ENCODE results near the gene SND1.
"Not testable (repeated sequence)": the region's sequence is repeated elsewhere in the genome, so short reads cannot be mapped to it uniquely, and the experiment has no call there.

Gene SND1

DNA sequence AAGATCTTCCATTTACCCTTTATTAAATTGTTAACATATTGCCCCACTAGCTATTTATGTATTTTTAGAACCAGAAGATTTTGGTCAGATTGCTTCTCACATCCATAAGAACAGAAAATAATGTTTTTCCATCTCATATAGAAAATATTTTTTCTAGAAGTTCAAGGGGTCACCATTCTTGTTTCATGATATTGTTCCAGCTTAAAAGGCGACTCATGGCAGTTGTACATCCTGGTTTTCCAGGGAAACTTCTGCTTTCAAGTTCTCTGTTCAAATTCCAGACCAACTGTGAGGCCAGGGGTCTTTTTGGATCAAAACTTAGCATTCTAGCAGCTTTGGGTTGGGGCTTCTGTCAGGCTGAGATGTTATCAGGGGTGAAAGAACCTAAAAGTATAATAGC lies 294.9 kb downstream of the SND1 start:
- DNase-seq, result no peak

DNA sequence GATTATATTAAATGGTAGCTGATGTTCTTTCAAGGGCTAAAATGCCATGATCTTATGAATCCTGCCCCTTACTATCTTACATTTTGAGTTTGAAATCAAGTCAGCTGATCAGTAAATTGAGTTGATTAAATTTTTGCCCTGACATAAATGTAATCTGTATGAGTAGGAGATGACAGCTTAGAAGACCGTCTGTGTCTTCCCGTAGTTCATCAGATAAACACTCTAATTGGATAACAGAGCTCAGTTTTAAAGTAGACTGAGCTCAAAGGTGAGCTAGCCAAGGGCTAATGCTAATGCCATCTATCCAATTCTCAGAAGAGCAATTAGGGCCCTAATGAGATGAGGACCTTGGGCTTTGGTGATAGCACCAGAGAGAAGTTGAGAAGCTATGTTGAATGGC lies 296.3 kb downstream of the SND1 start:
- no peak for DNase-seq

DNA sequence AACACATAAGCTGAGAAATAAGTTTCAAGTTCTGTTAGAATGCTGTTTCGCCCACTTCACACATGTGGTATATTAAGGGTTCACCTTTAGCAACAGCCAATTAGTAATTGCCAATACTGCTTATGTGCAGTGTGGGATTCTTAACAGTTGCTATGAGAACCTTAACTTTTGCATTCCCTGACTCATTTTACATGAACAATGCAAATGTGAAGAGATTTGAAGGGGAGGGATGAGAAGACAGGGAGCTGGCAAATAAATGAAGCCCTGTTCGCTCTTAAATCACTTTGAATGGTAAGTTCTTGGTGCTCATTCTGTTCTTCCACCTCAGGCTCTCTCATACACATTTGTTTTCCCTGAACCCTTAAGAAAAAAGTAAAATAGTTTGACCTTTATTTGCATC lies 296.9 kb downstream of the SND1 start:
- no peak for DNase-seq

DNA sequence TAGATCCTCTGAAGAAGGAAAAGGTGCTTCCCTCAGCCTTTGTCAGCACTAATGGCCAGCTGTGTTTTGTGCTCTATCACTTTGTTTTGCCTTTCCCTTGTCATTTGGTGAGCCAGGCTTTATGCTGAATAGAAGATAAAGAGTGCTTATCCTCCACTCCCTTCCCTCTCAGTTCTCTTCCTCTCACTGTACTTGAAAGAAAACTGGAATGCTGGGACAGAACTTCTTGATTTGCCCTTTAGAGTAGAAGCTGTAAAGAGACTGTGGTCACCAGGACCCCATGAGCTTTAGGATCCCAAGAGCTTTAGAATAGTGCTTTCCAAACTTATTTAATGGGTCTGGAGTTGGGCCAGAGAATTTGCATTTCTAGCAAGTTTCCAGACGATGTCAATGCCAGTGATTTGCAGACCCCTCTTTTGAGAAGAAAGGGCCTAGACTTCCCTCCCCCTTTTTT lies 297.8 kb downstream of the SND1 start:
- DNase-seq, result no peak

DNA sequence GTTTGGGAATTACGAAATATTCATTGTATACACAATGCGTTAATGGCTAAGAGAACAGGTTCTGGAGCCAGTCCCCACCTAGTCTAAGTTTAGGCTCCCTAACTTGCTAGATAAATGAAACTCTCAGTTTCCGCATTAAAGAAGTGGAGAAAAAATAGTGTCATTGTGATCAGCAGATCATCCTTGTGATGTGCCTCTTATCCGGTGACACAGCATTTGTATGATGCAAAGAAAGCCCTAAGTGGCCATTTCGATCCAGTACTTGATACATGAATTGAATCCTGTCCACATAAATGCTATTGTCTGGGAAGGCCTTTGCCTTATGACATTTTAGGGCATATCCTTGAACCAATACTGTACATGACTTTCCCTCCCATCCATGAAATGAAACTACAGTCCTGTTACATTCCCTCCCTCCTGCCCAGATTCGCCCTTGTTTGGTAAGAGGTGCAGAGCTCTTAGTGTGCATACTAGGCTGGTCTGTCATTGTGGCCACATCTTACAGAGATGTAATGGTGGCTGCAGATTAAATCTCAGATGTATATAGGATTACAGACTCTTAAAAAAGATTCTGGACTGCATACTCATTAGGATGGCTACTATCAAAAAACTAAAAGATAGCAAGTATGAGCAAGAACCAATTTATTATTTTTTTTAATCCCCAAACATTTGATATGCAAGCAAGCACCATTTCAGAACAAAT lies 298.4 kb downstream of the SND1 start:
- DNase-seq, result no peak

DNA sequence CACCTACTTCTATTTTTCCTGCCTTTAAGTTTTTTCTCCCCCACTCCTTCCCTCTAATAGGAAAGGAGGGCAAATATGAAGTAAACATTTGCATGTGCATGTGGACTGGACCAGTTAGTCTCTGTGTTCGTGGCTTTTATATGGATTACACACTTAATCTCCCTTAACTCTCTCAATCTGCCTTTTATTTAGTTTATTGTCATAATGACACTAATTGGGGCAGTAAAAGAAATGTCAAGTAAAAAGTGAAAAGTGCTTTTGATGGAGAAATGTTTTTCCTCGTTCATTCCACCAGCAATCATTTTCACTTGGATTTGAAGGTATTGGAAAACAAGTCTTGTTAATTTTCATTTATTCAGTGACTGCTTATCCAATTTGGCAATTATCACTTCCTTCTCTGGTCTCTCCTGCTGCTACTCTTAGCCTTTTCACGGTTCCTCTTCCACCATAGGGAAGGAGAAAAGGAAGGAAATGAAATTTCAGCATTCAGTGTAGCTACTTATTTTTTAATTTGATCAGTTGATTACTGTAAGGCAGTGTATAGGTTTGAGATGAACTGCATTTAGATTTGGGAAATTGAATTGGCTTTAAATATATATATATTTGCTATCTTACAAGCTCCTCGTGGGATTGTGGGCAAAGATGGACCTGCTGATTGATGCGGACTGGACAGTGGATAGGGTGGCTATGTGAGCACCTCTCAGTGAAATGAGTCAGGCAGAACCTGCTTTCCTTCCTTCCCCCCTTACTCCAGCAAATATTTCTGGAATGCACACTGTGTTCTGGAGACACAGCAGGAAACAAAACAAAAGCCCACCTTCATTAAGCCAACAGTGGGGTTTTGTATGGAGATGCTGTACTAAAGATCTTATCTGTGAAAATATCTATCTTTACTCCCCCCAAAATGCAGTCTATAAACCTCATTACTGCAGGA lies 301.7 kb downstream of the SND1 start:
- DNase-seq, result no peak

DNA sequence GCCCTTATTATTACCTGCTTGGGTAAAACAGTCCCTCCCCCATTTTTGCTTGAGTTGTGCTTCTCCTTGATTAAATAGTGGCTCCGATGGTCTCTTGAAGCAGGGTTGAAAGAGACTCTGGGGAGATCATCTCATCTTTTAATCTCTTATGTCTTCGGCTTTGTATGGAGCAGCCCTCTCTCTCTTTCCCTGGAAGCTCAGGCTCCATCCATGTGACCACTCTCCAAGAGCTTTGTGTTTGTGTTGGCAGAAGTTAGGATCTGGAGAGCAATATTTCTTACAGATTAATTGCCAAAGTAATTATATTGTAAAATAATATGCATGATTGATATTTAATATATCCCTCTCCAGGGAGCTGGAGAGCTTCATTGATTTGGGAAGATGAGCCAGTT lies 302.4 kb downstream of the SND1 start:
- no peak for DNase-seq

DNA sequence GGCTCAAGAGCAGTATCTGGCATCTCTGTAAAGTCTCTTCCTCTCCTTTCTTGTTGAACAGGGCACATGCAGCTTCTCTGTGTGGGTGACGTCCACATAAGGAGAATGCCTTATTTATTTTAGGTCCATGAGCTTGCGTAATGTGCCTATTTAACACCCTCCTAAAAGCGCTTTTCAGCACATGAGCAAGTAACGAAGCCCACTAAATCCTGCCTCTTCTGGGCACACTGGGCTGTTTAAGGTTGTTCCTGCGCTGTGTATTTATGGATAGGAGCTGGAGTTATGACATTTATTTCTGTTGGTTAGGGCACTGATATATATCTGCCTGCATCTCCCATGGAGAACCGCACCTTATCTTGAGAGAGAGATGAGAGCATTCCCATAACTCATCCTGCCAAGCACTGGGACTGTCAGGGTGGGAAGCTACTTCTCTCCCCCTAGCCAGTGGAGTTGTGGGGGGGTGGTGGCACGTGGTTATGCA lies 303.1 kb downstream of the SND1 start:
- DNase-seq, result no peak

DNA sequence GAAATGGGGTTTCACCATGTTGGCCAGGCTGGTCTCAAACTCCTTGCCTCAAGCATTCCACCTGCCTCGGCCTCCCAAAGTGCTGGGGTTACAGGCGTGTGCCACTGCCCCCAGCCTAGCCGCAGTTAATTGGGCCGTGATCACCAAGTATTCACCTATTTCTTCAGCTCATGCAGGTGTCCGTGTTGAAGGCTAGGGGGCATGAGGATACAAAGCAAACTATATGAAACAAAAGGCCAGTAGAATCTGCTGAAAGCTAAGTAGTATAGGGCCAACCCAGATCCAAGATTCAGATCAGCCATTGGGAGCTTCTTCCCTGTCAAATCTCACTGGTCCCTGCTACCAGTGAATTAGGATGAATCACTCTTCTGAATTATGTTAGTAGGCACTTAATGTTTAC lies 305.9 kb downstream of the SND1 start:
- no peak for DNase-seq

DNA sequence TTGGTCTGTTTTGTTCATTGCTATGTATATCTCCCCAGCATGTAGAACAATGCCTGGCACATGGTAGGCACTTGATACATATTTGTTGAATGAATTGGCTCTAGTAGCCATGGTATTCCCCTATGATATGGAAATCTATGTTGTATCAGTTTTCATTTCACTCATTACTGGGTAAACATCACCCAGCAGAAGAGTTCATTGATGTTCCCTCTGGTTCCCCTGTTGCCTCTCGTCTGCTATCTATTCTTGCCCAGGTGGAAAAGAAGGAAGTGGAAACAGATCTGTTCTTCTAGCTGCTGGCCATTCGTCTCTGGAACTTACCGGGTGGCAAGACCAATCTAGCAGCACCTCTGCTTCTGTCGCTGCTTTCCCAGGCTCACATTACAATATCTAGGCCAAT lies 307.8 kb downstream of the SND1 start:
- no peak for DNase-seq

DNA sequence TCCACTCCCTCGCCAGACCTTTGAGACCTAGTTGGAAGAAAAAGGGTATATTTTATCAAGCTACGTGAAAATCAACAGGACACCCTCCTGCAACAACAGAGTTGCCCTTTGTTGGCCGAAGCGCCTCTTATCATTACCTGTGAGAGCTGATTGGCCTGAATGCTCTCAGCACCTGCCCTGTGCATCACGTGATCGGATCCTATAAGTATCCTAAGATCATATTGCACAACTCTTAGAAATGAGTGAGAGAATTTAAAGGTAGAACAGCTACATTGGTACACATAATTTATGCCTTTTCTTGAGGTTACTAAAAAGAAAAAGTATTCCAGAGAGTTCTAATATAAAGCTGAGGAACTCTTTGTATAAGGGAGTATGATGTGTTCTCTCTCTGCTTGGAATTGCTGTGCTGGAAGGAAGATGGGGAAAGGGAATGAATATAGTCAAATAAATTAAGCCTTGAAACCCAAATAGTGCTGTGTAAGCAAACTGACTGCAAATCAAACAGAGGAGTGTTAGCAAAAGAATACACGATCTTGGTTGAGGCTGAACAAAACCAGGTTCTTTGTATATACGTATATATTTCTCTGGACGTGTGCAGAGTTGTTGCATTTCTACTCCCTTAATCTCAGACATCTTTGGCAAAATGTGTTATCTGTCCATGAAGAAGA lies 309.9 kb downstream of the SND1 start:
- DNase-seq, result no peak

DNA sequence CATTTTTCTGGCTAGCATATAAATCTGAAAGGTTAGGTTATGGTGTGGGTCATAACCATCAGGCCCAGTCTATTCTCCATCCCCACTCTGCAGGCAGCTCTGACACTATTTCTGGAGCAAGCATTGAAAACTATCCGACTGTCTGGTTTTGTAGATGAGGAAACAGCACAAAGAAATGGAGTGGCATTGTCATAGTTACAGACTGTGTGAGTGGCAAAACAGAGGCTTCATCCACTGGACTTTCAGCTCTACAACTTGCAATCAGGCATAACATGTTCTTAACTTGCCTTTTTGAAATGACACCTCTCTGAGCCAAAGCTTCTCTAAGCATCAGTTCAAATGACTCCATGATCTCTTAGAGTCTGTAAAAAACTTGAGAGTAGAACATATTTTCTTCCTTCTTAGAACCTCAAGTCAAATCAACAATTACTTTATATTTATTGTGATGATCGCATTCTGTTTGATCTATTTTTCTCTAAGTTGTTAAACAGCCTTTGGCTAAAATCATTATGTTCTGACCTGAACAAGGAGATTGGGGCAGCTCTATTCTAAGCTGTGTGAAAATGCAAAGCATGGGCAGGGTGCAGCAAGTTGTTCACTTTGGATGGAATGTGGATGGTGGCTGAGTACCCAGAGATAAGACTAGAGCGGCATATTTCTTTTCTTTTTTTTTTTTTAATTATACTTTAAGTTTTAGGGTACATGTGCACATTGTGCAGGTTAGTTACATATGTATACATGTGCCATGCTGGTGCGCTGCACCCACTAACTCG lies 310.8 kb downstream of the SND1 start:
- DNase-seq, result no peak

DNA sequence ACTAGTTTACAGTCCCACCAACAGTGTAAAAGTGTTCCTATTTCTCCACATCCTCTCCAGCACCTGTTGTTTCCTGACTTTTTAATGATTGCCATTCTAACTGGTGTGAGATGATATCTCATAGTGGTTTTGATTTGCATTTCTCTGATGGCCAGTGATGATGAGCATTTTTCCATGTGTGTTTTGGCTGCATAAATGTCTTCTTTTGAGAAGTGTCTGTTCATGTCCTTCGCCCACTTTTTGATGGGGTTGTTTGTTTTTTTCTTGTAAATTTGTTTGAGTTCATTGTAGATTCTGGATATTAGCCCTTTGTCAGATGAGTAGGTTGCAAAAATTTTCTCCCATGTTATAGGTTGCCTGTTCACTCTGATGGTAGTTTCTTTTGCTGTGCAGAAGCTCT lies 311.9 kb downstream of the SND1 start:
- not testable (repeated sequence) for DNase-seq

DNA sequence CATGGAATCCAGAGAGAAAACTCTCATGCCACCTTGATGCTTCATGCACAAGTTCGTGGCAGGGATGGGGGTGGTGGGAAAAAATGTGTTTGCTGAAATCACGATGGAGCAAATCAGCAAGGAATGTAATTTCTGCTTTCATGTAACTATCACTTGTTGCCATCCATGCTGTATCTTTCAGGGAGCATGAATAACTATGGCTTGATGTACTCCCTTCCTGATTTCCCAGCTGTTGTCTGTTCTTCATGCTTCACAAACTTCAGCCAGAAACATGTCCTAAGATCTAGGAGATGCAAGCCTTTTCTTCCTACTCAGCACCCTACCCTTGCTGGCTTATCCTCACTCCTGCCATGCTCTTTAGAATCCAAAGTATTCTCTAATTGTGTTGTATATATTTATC lies 315.3 kb downstream of the SND1 start:
- no peak for DNase-seq

DNA sequence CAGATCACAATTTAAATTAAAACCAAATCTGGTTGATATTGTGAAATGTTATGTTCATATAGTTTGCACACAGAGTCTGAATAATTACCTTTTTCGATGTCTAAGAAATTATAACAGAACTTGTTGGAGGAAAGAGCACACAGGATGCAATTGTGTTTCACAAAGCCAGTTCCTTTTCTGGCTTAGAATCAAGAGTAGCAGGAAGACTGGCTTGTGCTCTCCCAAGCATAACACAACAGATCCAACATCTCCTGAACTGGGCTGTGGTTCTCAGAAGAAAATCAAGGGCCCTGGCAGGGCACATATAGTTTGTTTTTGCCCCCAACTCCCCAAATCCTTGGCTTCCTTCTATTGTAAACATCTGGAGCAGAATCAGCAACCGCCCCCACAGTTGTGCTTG lies 316.6 kb downstream of the SND1 start:
- no peak for DNase-seq

DNA sequence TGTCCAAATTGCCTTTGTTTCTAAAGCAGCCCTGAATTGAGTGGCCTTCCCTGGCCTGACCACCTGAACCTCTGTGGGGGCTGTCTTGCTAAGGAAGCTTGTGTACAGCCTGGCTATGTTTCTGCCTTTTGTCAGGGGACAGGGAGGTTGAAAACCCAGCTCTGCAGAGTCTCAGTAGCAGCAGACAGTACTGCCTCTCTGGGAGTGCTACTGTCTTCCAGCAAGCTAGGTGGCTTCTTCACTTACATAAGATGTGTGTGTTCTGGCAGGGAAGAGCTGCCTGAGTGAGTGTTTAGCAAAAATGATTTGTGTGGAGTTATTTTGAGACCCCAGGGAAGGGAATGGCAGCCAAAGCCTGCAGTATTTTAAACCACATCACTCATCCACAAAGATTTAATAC lies 321.8 kb downstream of the SND1 start:
- DNase-seq, result no peak

DNA sequence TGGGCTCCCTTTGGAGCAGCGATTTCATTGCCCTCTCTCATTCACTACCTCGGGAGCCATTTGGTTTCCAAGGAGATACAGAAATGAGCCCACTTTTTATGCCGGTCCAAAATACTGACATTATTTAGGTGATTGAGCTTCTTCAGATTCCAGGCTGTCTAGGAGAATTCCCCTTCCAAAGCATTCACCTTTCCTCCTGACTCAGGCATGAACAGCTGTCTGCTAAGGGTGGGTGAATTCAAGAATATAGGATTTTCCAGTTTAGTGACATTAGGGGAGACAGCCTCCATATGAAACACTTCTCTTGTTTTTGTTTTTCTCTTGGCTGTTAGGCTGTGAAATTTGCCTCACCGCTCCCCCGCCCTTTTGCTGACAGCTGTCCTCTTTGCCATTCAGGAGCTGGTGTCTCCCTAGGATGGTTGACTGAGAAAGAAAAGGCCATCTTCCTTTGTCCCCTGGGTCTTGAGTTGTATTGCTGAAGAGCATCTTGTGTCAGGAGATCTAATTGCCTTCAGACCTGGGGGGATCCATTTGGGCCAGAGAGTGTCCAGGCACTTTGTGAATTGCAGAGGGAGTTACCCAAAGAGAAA lies 322.5 kb downstream of the SND1 start:
- no peak for DNase-seq

DNA sequence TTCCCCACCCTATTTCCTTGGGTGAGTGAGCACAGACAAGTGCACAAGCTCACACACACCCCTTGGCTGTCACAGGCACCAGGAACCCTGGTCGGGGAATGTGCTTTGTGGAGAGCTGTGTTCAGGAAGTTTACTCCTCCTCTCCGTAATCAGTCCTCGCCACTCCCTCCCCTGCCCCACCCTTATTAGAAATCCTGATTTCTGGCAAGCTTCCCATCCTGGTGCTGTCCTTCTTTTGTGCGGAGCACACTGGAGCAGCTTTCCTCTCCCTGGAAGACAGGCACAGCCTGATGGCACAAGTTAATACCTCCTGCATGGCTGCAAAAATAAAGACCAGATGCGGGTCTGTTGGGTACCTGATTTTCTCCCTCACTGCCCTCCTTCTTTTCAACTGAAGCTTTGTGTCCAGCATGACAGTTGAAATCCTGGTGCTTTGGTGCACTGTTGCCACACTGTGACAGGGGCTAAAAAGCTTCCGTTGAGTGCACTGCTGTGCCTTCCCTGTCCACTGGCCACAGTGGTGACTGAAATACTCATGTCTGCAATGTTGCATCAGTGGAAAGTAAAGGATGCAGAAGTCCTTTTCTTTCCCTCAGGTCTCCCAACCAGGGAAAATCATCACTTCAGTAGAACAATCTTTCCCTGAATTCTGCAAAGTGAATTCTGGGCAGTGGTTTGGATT lies 324.2 kb downstream of the SND1 start:
- DNase-seq, result no peak

DNA sequence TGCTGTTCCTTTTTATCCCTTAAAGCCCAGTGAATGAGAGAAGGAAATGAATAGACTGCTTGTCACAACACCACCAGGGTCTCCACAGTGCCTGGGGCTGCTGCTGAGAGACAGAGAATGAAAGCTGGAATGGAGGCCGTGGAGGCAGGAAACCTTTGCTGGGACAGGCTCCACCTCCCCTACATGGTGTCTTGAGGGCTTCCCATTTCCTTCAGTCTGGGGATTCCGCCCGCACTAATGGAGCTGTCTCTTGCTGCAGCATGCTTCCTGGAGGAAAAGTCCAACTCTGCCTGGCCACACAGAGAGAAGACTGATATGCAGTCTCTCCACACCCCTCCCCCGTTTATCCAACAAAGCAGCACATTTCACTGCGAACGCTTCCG lies 324.7 kb downstream of the SND1 start:
- no peak for DNase-seq

DNA sequence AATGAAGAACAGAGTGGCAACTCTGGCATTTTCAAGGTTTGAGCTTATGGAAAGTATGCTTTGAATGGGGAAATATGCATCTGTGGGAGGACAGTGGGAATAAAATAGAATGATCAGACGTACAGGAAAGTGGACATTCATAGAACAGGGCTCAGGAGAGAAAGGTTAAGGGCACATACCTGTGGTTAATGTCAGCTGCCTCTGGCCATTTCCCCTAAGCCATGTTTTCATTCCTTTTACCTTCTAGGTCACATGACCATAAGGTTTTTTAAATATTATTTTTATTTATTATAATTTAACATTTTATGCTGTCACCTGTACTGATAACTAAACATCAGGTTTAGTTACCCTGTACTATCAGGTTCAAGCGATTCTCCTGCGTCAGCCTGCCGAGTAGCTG lies 326.4 kb downstream of the SND1 start:
- no peak for DNase-seq

DNA sequence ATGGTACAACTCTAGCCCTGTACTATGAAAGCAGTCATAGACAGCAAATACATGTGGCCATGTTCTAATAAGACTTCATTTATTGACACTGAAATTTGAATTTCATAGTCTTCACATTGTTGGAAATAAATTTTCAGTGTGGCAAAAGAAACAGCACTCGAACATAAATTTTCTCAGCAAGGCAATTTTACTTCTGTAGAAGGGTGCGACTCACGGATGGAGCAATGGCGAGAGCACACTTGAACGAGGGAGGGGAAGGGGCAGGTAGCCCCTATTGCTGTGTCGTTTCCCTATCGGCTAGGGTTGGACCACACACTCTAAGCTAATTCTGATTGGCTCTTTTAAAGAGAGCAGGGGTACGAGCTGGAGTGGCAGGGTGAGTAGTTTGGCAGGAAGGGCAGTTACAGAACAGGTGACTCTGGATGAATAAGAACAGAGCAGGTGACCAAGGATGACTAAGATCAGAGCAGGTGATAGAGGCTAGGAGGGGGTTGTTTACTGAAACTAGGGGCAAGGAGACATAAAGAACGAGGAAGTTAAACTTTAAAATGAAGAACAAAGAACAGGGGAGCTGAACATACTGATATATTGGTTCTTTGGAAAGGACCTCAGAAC lies 327.2 kb downstream of the SND1 start:
- DNase-seq, result no peak

Measured in activated gamma-delta T cell treated with Interleukin-2 at 50 U/mL for 16 hours (primary cell).